HG02798 (cell line): ENCODE results near the gene GHRL.
A peak's percentile ranks its signal among the peaks of the same experiment; 100 is the strongest.

Source experiments
- ATAC-seq: cut with Tn5 transposase; IDR thresholded peaks from one replicate; pipeline ENCODE4 v1.9.1; 2021; ENCODE audit warnings: mild to moderate bottlenecking; ENCODE audit not compliant: unreplicated experiment, poor library complexity

GHRL gene, protein sequence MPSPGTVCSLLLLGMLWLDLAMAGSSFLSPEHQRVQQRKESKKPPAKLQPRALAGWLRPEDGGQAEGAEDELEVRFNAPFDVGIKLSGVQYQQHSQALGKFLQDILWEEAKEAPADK

DNA sequence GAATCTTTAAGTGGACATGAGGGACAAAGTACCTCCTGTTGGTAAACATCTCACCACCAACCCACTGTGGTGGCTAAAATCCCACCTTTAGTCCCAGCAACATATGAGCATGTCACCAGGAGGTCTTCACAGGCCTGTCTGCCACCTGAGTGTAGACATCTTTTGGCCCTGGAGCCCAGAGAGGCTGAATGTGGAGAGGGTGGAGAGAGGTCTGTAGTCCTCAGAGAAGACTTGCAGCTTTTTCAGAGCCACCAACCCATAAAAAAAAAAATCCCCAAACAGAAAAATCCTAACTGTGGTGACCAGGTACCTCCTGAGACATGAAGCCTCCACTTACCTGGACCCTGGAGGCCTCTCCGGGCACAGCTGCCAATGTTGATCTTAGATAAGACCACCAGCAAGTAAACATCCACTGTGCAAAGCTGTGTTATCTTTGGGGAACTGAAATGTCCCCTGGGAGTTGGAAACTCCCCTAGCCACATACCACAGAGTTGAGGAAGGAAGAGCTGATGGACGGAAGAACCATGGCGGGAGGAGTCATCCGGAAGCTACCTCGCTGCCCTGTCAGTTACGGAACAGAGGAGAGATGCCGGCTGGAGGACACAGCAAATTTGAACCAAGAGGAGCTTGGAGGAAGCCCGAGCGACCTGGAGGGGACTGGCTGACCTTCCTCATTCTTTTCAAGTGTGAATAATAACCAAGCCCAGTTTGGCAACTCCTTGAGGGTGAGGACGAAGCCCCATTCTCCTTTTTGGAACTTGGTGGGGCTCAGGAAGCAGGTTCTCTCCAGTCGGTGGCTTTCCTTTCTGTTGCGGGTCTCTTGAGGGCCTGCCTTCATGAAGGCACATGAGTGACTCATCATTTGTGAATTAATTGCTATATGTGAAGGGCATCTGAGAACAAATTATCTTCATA lies at the start of gene GHRL:
GHRL (minus strand) TSS at position 443 of the 915 bp plus-strand sequence. CDS start 2,767 bp downstream, outside the sequence.
- ATAC-seq: peak; percentile 76

DNA sequence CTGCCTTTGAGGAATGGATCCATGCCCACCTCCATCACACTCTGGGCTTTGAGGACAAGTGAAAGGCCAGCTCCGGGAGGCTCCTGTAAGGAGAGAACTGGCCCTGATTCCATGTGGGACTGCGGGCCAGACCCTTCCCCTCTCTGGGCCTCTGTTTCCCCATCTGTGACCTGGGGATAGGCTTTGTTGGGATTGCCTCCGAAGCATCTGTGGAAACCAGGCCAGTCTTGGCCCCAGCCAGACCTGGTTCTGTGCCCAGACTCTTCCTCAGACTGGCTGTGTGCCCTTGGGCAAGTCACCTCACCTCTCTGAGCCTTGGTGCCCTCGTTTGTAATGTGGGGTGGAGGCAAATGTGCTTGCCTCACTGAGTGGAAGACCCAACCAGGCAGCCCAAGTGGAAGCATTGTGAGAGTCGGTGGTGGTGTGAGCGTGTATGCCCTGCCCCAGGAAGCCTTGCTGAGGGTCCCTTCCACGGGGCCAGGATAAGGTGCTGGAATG lies 49.2 kb upstream of the GHRL start:
- no peak for ATAC-seq

DNA sequence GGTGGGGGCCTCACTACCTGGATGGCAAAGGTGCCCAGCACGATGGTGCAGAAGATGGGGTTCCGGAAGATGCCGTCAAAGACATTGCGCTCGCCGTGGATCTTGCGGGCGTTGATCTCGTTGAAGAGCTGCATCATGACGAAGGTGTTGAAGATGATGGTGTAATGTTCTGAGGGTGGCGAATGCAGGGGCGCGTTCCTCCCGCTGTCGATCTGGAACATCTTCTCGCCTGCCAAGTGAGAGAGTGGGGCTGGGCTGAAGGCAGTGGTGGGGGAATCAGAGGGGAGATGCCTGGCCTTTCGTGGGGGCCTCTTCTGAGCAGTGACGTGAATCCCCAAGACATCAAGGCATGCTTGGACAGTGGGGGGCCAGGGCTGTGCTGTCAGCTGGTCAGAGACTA lies 47.7 kb upstream of the GHRL start:
- ATAC-seq: no peak

DNA sequence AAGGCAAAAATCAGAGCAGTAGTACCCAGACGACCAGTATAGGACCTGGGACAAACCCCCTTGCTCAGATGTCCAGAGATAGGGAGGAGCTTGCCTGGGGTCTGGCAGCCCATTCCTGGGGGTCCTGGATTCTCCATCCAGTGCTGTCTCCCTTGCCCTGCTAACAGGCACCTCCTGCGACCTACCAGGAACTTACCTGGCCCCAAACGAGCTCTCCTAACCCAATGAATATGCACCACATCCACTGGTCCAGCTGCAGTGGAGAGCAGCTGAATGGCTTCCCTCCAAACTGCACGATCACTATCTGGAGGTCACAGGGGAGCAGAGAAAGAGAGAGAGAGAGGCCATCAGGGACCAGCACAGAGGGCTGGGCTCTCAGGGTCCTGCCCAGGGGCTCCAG lies 47.3 kb upstream of the GHRL start:
- ATAC-seq: no peak

DNA sequence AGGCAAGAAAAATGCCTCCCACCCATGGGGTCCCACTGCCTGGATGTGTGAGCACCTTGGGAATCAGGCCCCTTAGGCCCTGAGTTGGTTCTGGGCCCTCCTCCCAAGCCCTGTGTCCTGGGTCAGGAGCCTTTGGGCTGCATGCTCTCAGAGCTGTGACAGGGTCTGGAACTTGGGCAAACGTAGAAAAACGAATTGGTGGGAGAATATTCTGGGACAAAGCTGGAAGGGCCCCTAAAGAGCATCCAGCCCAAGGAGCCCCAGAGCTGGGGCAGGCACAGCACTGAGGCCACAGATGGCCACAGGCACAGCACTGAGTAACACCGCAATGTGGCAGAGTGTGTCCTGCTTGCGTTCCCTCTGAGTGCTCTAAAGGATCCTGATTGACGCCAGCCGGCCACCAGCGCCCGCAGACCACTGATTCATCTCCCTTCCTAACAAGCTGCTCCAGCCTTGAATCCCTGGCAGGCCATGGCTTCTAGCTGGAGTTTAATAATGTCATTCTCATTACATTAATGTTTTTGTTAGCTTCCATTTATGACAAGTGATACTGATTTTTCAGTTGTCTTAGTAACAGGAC lies 46.7 kb upstream of the GHRL start:
- no peak for ATAC-seq

DNA sequence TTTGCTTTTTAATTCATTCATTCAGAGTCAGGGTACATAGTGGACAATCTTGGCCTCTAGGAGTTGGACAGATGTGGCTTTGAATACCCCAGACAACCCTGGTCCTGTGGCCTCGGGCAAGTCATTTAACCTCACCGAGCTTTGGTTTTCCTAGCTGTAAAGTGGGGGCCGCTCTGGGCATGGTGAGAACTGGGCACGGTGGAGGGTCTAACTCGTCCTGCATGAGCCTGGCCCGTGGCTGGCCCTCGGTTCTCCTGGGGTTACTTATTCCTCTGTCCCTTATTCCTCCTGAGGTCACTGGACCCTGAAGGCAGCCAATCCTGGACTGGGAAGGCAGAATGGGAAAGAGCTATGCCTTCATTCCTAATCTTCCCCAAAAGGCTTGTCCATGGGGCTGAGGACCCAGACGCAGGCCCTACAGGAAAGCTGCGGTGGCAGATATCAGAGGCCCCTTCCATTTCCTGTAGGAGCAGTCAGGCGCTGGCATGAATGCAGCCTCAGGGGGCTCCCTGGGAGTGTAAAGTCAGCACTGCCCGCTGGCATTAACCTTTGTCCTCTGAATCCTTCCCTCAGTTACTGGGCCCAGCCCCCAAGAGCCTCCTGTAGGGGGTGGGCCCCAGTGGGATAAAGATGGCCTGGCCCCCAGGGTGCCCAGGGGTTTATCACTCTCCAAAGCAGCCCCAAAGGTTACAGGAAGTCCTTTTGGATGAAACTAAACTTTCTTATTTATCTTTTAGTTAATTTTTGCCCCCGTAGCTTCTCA lies 46.0 kb upstream of the GHRL start:
- ATAC-seq: no peak

DNA sequence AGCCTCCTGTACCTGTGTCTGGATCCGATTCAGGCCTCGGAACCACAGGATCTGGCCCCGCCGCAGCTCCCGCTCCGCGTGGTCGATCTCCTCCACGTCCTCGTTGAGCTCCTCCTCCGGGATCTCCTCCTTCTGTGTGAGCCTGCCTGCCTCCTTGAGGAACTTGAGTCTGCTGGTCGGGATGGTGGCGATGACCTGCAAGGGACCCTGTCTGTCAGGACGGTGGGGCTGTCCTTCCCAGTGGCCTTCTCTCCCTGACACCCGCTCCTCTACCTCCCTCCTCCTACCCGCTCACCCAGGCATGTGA lies 45.4 kb upstream of the GHRL start:
- ATAC-seq: no peak

DNA sequence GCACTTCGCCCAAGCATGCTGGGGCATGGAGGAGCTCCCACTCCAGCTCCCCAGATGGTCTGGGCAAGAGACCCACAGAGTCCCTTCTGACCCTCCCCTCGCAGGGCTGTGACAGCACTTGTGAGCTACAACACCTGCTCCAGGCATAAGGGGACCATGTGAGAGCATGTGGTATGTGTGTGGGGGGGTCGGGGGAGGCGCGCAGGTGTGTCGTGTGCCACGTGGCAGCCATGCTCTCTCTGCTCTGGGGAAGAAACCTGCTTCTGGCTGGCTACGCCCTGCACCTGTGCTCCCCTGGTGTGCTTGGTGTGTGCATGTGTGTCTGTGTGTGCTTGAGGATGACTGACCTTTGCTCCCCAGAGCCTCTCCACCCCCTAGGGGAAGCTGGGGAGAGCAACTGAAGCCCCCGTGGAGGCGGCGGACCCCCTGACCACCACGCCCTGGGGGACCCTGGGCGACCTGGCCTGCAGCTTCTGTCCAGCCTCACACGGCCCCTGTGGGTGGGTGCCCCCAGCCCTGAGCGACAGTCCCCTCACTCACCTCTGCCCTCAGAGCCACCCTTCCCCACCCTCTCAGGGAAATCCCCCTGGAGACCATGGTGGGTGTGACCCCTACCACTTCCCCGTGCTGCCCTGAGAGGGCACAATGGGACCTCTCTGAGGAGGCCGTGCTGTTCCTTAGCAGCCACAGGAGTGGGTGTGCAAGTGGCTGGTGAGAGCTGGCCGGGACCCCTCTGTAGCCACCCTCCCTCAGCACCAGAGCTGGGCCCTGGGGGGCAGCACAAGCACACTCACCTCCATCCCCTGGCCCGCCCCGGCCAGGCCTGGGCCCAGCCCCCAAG lies 44.8 kb upstream of the GHRL start:
- ATAC-seq: no peak

DNA sequence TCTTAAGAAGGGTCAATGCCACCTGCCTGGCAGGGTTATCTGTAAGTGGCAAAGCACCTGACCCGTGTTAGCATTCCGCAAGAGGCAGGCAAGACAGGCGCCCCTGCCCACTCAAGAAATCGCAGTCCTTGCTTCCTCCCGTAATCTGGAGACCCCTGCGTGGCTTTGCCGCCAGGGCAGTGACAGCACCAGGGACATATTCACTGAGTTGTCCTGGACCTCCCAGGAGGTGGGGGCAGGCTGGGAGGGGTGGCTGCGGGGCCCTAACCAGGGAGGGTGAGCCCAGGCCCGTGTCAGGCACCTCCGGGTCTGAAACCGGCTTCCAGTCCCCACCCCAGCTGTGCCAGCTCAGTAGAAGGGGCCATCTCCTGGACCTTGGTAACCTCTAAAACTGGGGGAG lies 44.0 kb upstream of the GHRL start:
- ATAC-seq: no peak

DNA sequence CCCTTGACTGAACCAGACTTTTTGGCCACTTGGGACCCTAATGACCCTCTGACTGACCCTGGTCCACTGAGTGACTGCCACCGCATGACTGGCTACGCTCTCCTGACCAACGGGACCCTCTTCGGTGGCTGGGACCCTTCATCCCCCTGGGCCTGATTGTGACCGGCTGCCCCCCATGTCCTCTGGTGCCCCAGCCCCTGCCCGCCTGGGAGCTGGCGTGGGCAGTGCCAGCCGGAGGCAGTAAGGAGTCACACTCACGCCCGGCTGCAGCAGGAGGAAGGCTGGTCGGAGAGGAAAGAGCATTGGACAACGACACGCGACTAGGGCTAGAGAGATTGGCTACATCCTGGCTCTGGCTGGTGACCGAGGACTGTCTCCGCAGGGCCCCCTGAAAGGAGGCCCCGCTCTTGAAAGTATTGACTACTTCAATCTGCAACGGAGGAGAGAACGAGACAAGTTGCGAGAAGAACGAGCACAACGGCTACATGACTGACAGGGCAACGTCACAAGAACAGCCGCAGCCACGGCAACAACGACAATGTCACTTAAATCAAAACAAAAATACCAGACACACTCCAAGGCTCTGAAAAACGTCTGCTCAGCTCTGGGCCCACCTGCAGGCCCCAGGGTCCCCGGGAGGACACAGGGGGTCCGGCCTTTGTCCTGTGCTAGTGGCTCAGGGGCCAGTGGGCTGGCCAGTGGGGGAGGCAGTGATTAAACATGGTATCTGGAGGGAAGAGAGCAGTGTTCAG lies 43.3 kb upstream of the GHRL start:
- no peak for ATAC-seq

DNA sequence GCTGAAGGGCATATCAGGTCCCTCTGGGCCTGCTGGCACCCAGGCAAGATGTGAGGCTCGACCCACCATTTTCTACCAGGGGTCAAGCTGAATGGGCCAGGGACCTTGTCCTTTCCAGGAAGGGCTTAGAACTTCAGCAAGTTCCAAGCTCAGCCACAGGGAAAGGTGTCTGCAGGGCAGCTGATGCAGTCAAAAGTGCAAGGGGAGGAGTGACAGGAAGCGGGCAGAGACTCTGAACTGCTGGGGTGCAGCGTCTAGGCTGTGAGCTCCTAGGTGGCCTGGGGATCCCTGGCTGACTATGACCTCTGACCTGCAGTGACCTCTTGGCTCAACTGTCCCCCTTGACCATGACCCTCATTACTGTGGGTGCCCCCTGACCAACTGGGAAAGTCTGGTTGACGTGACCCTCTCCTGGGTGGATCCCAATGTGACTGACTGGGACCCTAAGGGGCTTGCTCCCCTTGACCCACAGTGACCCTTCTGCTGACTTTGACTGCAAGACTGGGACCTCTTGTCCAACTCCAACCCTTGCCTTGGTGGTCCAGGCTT lies 42.5 kb upstream of the GHRL start:
- ATAC-seq: no peak

DNA sequence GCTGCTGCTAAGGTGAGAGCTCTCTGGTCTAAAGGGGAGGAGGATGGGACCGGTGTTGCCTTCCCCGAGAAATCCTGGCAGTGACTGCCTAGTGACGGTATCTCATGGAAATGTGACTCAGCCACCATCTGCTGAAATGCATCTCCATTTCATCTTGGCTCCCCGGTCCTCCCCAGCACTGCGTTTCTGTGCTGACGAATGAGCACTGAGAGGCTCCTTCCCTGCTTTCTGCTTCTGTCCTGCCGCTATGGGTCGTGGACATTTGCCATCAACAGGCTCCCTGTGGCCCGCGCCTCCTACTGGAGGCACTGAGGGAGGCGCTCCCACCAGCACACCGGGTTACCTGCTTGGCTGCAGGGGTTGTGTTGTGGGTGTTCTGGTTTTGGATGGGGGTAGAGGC lies 41.7 kb upstream of the GHRL start:
- ATAC-seq: no peak

DNA sequence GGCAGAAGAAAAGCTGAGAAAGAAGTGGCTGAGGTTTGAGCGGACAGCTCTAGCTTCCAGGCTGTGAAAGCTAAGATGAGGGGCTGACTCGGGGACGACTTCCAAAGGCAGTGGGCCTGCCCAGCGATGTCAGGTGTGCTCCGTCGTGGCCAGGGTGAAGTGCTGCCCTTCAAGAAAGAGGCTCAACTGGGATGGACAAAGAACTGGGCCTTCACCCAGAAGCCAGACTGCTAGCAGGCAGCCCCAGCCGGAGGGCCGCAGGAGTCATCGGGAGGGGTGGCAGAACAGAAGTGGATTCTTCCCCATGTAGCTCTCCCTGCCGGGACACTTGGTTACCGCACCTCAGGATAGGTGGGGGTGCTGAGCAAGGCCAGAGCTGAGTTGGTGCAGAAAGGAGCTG lies 41.3 kb upstream of the GHRL start:
- ATAC-seq: no peak

DNA sequence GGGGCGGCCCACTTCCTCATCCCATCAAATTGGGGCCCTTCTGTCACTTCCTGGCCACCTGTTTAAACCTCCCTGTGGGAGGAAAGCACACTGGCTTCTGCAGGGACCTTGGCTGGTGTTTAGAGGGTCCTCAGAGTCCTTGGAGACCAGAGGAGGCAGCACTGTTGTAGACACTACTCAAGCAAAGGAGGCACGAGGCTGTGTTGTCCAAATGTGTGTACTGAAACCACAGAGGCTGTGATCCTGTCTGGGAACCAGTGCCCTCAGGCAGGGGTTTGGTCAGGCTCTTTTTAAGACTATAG lies 40.6 kb upstream of the GHRL start:
- no peak for ATAC-seq

DNA sequence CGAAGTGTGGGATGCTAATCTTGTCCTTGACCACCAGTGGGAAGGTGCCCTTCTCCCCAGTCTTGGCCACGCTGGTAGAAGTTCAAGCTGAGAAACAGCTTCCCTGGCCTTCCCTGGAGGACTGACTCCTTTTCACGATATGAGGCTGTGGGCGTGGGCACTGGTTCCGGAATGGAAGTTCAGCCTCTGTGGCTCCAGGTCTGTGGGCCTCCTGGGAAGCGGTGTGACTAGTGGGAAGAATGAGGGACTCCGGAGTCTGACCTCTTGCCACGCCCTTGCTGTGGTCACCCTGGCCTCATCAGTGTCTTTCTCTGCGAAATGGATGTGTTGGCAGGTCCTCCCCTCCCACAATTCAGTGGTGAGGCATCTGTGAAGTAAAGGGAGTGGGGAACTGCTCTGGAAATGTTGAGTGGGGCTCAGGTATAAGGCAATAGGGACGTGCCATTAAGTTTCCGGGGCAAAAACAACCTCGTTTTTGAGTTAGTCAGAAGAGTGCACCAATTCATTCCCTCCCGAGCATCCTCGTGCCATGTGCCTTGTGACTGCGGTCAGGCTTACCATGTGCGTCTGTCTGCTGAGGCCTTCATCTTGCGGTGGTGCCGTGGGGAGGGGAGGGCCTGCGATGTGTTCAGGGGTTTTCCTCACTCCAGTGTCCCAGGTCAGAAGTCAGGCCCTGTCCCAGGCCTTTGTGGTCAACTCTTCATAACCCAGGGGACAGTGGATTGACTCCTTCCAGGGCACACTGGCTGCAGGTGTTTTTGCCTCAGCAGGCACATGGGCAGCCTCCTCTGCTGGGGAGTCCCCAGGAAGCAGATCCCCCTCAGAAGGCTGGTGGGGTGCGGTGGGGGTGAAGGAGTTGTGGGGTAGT lies 40.0 kb upstream of the GHRL start:
- no peak for ATAC-seq

DNA sequence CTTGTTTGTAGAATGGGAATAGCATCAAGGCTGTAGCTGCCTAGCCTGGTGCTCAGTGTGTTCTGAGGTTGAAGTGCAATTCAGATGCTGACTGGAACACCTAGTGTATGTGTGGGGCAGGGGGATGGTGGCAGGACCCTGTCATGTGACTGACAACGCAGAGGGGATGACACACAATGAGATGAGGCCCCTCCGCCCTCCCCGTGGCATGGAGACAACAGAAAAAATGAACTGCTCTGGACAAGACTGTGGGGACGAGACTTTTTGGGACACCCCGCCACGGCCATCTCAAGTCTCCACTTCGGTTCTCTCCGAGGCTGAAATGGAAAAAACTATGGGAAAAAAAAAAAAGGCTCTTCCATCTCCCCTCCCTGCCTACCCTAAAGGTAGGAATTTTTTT lies 38.6 kb upstream of the GHRL start:
- ATAC-seq: no peak

DNA sequence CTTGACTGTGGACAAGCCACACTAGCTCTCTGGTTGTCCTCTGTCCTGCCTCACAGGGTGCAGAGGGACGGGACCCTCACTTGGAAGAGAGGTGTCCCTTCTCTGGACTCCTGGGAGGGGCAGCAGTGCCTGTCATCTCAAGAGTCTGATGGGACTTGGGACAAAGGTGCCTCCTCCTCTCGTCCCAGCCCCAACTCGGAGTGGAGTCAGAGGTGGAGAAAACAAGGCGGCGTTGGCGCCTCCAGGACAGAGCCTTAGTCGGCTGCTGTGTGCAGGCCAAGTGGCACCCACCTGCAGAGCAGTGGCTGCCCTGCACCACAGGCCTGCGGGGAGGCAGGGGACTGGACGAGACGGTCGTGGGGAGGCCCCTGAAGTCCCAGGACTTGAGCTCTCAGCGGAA lies 37.6 kb upstream of the GHRL start:
- ATAC-seq: no peak

DNA sequence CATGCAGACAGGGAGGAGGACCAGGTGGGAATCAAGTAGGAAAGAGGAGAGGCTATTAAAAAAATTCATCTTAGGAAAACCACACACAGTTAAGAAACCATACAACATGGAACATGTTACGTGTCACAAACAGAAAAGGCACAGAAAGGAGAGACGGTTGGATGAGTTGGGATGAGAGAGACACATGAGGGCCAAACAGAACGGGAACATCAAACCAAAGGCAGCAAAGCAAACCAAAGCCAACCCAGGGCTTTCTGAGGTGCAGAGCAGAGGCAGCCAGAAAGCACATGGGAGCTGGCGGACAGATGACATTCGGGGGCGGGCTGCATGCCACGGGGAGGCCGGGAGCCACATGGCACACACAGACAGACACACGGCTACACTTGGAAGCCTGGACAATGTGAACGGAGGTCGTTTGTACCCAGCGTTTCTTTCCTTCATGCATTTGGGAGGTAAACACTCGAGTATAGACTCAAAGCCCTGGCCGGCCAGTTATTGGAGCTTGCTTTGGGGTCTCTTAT lies 36.8 kb upstream of the GHRL start:
- no peak for ATAC-seq
